Measurements from ENCODE around the gene ARID1B. TPM values are rescaled to one million over a fixed set of nuclear protein-coding genes. Genes with fewer than 3 reads are reported as not detected.

Gene ARID1B
- total and polyA plus RNA-seq, 9 of the 15 experiments (the other 6 are each of a cell fraction or from before 2014, with no cell fraction given) = 12.5 to 50.5 (median 25.8) TPM

DNA sequence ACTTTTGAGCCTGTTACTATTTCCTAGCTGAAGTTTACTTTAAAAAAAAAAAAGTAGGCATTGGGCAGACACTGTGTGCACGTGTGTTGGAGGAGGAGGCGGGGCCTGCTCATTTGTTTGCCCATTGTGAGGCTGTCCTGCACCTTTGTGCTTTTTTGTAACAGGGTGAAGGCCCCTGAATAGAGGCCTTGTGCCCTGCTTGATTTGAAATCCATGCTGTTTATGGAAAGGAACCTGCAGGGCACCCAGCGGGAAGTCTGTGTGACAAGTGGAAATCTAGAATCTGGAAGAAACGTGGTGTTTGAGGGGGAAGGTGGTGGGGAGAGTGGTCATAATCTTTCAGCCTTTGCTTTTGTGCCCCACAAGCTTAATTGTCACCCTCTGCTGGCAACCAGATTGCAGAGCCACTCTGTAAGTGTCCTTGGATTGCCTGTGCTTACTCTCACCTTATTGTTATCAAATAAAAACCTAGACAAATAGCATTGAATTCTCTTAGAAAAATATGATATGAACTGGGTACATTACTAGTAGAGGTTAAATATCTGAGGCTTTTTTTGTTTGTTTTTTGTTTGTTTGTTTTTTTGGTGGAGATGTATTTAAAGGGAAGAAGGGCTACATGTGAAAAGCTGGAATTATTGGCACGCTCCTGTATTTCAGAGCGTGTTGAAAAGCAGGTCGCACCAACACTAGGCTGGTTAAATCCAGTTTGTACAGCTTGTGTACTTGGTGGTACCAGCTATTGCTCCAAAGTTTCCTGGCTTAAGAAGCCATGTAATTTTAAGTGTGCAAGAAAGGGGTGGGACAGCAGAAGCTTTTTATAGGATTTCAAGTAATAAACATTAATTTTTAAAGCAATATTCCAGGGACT is 156.3 kb downstream of the ARID1B start:
- no peak for FAIRE-seq
- in situ Hi-C loops (cut with MboI) = no loop called here
- peak; percentile 70 for TF ChIP-seq BHLHE40 (IDR thresholded peaks at IDR 0.05; ENCODE audit: low read length)
- TF ChIP-seq SIRT6 (IDR thresholded peaks at IDR 0.05; ENCODE audit: low read depth, low read length) = no peak
- peak; percentile 12 to 35; a peak in 3 of 4 replicates for TF ChIP-seq RAD21 (CRISPR knock-in tag; conservative IDR thresholded peaks at IDR 0.05 in 1 of 2, IDR thresholded peaks at IDR 0.05 in 1 of 2)
- TF ChIP-seq KHSRP (IDR thresholded peaks at IDR 0.05) = no peak
- TF ChIP-seq EHMT2 (IDR thresholded peaks at IDR 0.05) = no peak
- 0 out of 2 replicates have a peak, but pooled peaks have one; percentile 22 for TF ChIP-seq ZNF384 (IDR thresholded peaks at IDR 0.05; ENCODE audit: low read depth, low read length)
- no peak for TF ChIP-seq RBM25 (IDR thresholded peaks at IDR 0.05; ENCODE audit: low read depth, low read length, severe bottlenecking)
- TF ChIP-seq ETV1 (tag; conservative IDR thresholded peaks at IDR 0.05; ENCODE audit: low read depth) = no peak
- TF ChIP-seq CTCF (IDR thresholded peaks at IDR 0.05 in 2 of 3, conservative IDR thresholded peaks at IDR 0.05 in 1 of 3; ENCODE audit: insufficient read depth in 2 of 3, low read depth in 1 of 3, low read length in 3 of 3) = peak in 2 of 3 experiments; percentile 9 to 20; a peak in 2 of 6 replicates
- no peak for TF ChIP-seq GTF2E2 (tag; IDR thresholded peaks at IDR 0.05)
- TF ChIP-seq, protein P1, sequence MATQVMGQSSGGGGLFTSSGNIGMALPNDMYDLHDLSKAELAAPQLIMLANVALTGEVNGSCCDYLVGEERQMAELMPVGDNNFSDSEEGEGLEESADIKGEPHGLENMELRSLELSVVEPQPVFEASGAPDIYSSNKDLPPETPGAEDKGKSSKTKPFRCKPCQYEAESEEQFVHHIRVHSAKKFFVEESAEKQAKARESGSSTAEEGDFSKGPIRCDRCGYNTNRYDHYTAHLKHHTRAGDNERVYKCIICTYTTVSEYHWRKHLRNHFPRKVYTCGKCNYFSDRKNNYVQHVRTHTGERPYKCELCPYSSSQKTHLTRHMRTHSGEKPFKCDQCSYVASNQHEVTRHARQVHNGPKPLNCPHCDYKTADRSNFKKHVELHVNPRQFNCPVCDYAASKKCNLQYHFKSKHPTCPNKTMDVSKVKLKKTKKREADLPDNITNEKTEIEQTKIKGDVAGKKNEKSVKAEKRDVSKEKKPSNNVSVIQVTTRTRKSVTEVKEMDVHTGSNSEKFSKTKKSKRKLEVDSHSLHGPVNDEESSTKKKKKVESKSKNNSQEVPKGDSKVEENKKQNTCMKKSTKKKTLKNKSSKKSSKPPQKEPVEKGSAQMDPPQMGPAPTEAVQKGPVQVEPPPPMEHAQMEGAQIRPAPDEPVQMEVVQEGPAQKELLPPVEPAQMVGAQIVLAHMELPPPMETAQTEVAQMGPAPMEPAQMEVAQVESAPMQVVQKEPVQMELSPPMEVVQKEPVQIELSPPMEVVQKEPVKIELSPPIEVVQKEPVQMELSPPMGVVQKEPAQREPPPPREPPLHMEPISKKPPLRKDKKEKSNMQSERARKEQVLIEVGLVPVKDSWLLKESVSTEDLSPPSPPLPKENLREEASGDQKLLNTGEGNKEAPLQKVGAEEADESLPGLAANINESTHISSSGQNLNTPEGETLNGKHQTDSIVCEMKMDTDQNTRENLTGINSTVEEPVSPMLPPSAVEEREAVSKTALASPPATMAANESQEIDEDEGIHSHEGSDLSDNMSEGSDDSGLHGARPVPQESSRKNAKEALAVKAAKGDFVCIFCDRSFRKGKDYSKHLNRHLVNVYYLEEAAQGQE (IDR thresholded peaks at IDR 0.05; ENCODE audit: borderline replicate concordance) = peak; percentile 36
- TF ChIP-seq, protein P1 (CRISPR knock-in tag; IDR thresholded peaks at IDR 0.05; ENCODE audit: low read depth) = no peak

More for the DNA sequence above, 156.3 kb downstream of the ARID1B start:
- no TSS peak for BruUV-seq (replicated peaks)
- peaks cover 6% of the 10 kb centered on the region; the same call in 2 of the 3 replicates for H3K36me3 ChIP-seq (ENCODE audit: control insufficient read depth, insufficient read depth, low read length)
- WGBS (ENCODE audit: insufficient coverage, low coverage, missing lambda C conversion rate) = 68% methylated on average over 7 of the region's 7 CpGs
- peak; percentile 71 for ATAC-seq
- no peak overlapping the region for H3K4me3 ChIP-seq
- no peak overlapping the region for H3K27ac ChIP-seq (ENCODE audit: extremely low read depth, low read depth, low read length)
- no peaks in the 10 kb centered on the region for H3K4me1 ChIP-seq (replicated peaks in 1 of 2; ENCODE audit: control insufficient read depth in 2 of 2, insufficient read depth in 2 of 2, low read length in 2 of 2)
- H3K9ac ChIP-seq (ENCODE audit: insufficient read depth in 1 of 2, low read depth in 2 of 2, low read length in 2 of 2) = no peak overlapping the region; a peak in 1 of 4 replicates
- no peaks in the 10 kb centered on the region for H3K9me1 ChIP-seq (ENCODE audit: control insufficient read depth, insufficient read depth, low read length)
- 0 out of 2 replicates have a peak, but pooled peaks cover 4% of the 10 kb centered on the region for H4K20me1 ChIP-seq (replicated peaks; ENCODE audit: control insufficient read depth, insufficient read depth, low read length)
- CTCF ChIA-PET (ENCODE audit: low intra/inter-chr PET ratio) = no interaction called here
- POLR2A ChIA-PET = interaction anchor here (0.7 to 1.6 kb wide), 5 partner anchors 9 to 31 kb away, joined by 3 to 5 read pairs (median 3); no protein-coding TSS in a partner anchor
- H3K4me2 ChIP-seq (ENCODE audit: insufficient read depth, low read length) = no peak overlapping the region
- H3K27me3 ChIP-seq (ENCODE audit: control insufficient read depth in 2 of 2, insufficient read depth in 2 of 2, low read length in 2 of 2) = no peaks in the 10 kb centered on the region
- no peak overlapping the region for H2AFZ ChIP-seq (ENCODE audit: low read depth, low read length)
- DNase-seq (ENCODE audit: extremely low read depth in 1 of 4, low spot score in 3 of 4) = no peak
- no peaks in the 10 kb centered on the region for H3K9me3 ChIP-seq (replicated peaks; ENCODE audit: control insufficient read depth, insufficient read depth, low read depth, low read length)
- H3K79me2 ChIP-seq (ENCODE audit: control insufficient read depth, insufficient read depth, low read length) = peaks cover 24% of the 10 kb centered on the region
- intact Hi-C loops (cut with micrococcal nuclease) = no loop called here
